ENCODE measurements around the gene C3orf70. TPM values are rescaled to one million over a fixed set of nuclear protein-coding genes. Genes with fewer than 3 reads are reported as not detected.

C3orf70 gene
- total RNA-seq, 1 donor from 2014 or later, result 5.7 TPM

GRCh38 chr3:185063431-185063830 is 89.4 kb downstream of the C3orf70 start:
- H3K4me3 ChIP-seq (ENCODE audit: insufficient read depth, low read depth, low read length), result no peak overlapping the region
- H3K27me3 Mint-ChIP-seq (ENCODE audit: low read depth, unreplicated experiment), result no peaks in the 10 kb centered on the region
- no peak for FAIRE-seq

GRCh38 chr3:185062191-185062590 is 90.7 kb downstream of the C3orf70 start:
- FAIRE-seq (no peak), DNase-seq (ENCODE audit: low read depth) (no peak)
- Histone ChIP-seq H3K4me2 (ENCODE audit: low read length) (no peak overlapping the region), H3K4me1 (ENCODE audit: insufficient read depth, low read length) (no peaks in the 10 kb centered on the region), H3K4me3 (ENCODE audit: insufficient read depth, low read depth, low read length) (no peak overlapping the region), H3K79me2 (ENCODE audit: insufficient read depth, low read length) (no peaks in the 10 kb centered on the region), H2AFZ (ENCODE audit: low read depth, low read length) (no peak overlapping the region), H3K27me3 (ENCODE audit: insufficient read depth, low read length) (no peaks in the 10 kb centered on the region), H3K36me3 (ENCODE audit: insufficient read depth, low read length) (no peaks in the 10 kb centered on the region), H3K27ac (ENCODE audit: low read depth, low read length) (no peak overlapping the region), H4K20me1 (ENCODE audit: insufficient read depth, low read length) (no peaks in the 10 kb centered on the region), H3K9ac (ENCODE audit: low read length) (no peak overlapping the region), H3K9me3 (ENCODE audit: insufficient read depth, low read depth, low read length) (no peaks in the 10 kb centered on the region)
- Mint-ChIP-seq H3K27ac (ENCODE audit: unreplicated experiment) (no peak overlapping the region), H3K9me3 (ENCODE audit: unreplicated experiment) (peaks cover 13% of the 10 kb centered on the region), H3K27me3 (ENCODE audit: low read depth, unreplicated experiment) (no peaks in the 10 kb centered on the region), H3K4me3 (ENCODE audit: unreplicated experiment) (no peak overlapping the region), H3K4me1 (ENCODE audit: low read depth, unreplicated experiment) (no peaks in the 10 kb centered on the region), H3K36me3 (ENCODE audit: low read depth, unreplicated experiment) (peaks cover 12% of the 10 kb centered on the region)
- TF ChIP-seq CTCF (IDR thresholded peaks at IDR 0.05; ENCODE audit: insufficient read depth, low read depth, low read length), result no peak

More at GRCh38 chr3:185063431-185063830, 89.4 kb downstream of the C3orf70 start:
- Mint-ChIP-seq H3K4me3 (ENCODE audit: unreplicated experiment) (no peak overlapping the region), H3K36me3 (ENCODE audit: low read depth, unreplicated experiment) (peaks cover 7% of the 10 kb centered on the region), H3K9me3 (ENCODE audit: unreplicated experiment) (peaks cover 11% of the 10 kb centered on the region), H3K4me1 (ENCODE audit: low read depth, unreplicated experiment) (no peaks in the 10 kb centered on the region), H3K27ac (ENCODE audit: unreplicated experiment) (no peak overlapping the region)
- H3K27me3 ChIP-seq (ENCODE audit: insufficient read depth, low read length), result no peaks in the 10 kb centered on the region
- no peaks in the 10 kb centered on the region for H3K36me3 ChIP-seq (ENCODE audit: insufficient read depth, low read length)
- DNase-seq (ENCODE audit: low read depth), result no peak
- no peaks in the 10 kb centered on the region for H4K20me1 ChIP-seq (ENCODE audit: insufficient read depth, low read length)
- no peaks in the 10 kb centered on the region for H3K79me2 ChIP-seq (ENCODE audit: insufficient read depth, low read length)
- no peak overlapping the region for H3K27ac ChIP-seq (ENCODE audit: low read depth, low read length)
- TF ChIP-seq CTCF (IDR thresholded peaks at IDR 0.05; ENCODE audit: insufficient read depth, low read depth, low read length) (no peak), EZH2 (IDR thresholded peaks at IDR 0.05; ENCODE audit: insufficient read depth, low read length) (no peak)
- no peaks in the 10 kb centered on the region for H3K4me1 ChIP-seq (ENCODE audit: insufficient read depth, low read length)
- H3K4me2 ChIP-seq (ENCODE audit: low read length), result no peak overlapping the region
- H3K9me3 ChIP-seq (ENCODE audit: insufficient read depth, low read depth, low read length), result no peaks in the 10 kb centered on the region
- H3K9ac ChIP-seq (ENCODE audit: low read length), result no peak overlapping the region
- H2AFZ ChIP-seq (ENCODE audit: low read depth, low read length), result no peak overlapping the region

GRCh38 chr3:185060655-185061054 is 92.2 kb downstream of the C3orf70 start:
- Histone ChIP-seq H3K27ac (ENCODE audit: low read depth, low read length) (no peak overlapping the region), H3K79me2 (ENCODE audit: insufficient read depth, low read length) (no peaks in the 10 kb centered on the region), H3K4me3 (ENCODE audit: insufficient read depth, low read depth, low read length) (no peak overlapping the region), H3K9ac (ENCODE audit: low read length) (no peak overlapping the region), H3K36me3 (ENCODE audit: insufficient read depth, low read length) (no peaks in the 10 kb centered on the region), H4K20me1 (ENCODE audit: insufficient read depth, low read length) (no peaks in the 10 kb centered on the region), H3K27me3 (ENCODE audit: insufficient read depth, low read length) (no peaks in the 10 kb centered on the region), H3K9me3 (ENCODE audit: insufficient read depth, low read depth, low read length) (no peaks in the 10 kb centered on the region), H3K4me1 (ENCODE audit: insufficient read depth, low read length) (no peaks in the 10 kb centered on the region), H3K4me2 (ENCODE audit: low read length) (no peak overlapping the region), H2AFZ (ENCODE audit: low read depth, low read length) (no peak overlapping the region)
- no peak for TF ChIP-seq CTCF (IDR thresholded peaks at IDR 0.05; ENCODE audit: insufficient read depth, low read depth, low read length)
- no peak for TF ChIP-seq EZH2 (IDR thresholded peaks at IDR 0.05; ENCODE audit: insufficient read depth, low read length)
- H3K4me1 Mint-ChIP-seq (ENCODE audit: low read depth, unreplicated experiment), result no peaks in the 10 kb centered on the region
- H3K9me3 Mint-ChIP-seq (ENCODE audit: unreplicated experiment), result peaks cover 19% of the 10 kb centered on the region
- H3K4me3 Mint-ChIP-seq (ENCODE audit: unreplicated experiment), result no peak overlapping the region
- FAIRE-seq, result no peak
- H3K36me3 Mint-ChIP-seq (ENCODE audit: low read depth, unreplicated experiment), result peaks cover 20% of the 10 kb centered on the region
- DNase-seq (ENCODE audit: low read depth), result no peak
- no peaks in the 10 kb centered on the region for H3K27me3 Mint-ChIP-seq (ENCODE audit: low read depth, unreplicated experiment)
- no peak overlapping the region for H3K27ac Mint-ChIP-seq (ENCODE audit: unreplicated experiment)
